Measurements from ENCODE around the gene ISG20L2. TPM values are rescaled to one million over a fixed set of nuclear protein-coding genes. Genes with fewer than 3 reads are reported as not detected.

Gene ISG20L2
- total RNA-seq, 1 donor from 2014 or later = 7.8 TPM

DNA sequence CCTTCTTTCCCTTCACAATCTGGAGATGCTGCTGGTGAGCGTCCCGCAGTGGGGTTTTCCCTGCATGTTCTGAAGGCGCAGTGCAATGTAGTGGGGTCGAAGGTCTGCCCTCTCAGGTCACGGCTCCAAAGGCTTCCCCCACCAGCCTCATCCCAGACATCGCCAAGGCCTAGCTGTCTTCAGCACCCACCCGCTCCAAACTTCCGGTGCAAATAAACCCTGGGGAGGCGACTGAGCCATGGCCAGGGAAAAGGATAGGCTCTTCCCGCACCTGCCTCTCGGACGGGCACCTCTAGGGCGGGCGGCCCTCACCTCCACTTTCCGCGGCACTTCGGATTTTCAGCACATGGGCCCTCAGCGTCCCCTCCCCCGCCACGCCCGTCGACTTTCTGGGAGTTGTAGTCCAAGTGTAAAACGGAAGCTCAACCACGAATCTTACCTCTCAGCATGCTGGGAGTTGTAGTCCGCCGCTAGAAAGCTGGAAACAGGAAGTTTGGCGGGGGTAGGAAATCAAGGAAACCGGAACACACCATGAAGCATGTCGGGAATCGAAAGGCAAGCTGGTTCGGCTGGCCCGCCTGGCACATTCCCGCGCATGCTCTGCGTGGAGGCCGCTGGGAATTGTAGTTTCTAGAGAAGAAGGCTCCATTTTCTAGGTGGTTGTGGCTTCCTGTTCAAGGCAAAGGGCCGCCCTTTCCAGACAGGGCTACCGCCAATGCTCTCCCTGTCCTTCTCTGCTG is 12.3 kb upstream of the ISG20L2 start, which contains the start of gene MRPL24:
Gene MRPL24, minus strand, starts transcription at position 348 of the 740 bp plus-strand sequence. CDS start 2,384 bp downstream, outside the sequence.
- DNase-seq = peak; percentile 100

DNA sequence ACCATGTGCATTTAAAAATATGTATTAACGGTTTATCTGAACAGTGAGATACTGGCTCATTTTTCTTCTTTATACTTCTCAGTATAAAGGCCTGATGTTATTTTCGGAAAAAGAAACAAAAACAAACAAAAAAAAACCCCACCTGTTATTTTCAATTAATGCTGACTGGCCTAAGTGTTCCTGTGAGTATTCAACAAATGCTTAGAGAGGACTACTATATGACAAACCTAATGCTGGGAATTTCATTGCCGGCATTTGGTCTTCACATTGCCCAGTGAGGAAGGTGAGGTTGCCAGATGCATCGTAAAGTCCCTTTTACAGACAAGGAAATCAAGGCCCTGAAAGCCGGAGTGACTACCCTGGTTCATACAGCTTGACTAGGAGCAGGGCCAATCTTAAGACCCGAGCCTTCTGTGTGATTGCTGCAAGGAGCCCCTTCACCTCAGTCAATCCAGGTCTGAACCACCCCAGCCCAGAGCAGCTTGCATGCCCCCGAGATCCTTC is 11.7 kb upstream of the ISG20L2 start:
- no peak for DNase-seq

DNA sequence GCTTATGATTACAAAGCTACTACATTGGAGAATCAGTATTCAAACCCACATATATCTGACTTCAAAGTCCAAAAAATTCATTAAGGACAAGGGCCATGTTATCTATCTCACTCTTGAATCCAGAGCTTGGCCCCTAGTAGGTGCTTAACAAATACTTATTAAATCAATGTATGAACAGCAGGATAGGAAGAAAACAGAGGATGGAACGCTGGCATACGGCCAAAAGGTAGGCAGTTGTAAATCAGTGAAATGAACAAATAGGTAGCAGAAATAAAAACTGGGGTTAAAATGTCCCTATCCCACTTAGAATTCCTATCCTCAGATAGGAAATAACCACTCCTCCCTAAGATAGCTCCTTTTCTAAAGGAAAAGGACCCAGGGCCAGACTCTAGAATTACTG is 10.3 kb upstream of the ISG20L2 start:
- no peak for DNase-seq

DNA sequence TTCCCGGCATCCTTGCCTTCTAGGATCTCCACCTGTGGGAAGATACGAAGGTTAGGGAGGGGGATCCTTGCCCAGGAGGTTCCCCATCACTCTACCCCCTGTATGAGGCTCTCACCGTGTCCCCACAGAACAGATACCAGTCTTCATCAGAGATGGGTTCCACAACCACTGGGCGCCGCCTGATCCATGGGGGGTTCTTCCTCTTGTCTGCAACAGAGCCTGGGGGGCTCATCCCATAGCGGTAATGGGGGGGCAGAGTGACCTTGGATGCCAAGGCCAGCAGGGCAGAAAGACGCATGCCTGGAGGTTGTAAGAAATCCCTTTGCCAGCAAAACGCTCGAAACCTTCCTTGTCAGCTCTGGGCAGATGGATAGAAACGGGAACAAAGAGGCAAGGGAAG is 9.8 kb upstream of the ISG20L2 start:
- no peak for DNase-seq

DNA sequence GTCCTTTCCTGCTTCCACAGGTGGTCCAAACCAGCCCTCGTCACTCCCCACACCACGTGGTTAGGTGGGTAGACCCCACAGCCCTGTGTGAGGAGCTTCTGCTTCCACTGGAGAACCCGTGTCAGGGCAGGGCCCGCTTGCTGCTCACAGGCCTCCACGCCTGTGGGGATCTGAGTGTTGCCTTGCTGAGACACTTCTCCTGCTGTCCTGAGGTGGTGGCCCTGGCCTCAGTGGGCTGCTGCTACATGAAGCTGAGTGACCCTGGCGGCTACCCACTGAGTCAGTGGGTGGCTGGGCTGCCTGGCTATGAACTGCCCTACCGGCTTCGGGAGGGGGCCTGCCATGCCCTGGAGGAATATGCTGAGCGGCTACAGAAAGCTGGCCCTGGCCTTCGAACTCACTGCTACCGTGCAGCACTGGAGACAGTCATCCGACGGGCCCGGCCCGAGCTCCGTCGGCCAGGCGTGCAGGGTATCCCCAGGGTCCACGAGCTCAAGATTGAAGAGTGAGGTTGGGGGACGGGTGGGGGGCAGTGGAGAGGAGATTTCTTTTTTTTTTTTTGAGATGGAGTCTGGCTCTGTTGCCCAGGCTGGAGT is 5.5 kb upstream of the ISG20L2 start:
- no peak for DNase-seq

DNA sequence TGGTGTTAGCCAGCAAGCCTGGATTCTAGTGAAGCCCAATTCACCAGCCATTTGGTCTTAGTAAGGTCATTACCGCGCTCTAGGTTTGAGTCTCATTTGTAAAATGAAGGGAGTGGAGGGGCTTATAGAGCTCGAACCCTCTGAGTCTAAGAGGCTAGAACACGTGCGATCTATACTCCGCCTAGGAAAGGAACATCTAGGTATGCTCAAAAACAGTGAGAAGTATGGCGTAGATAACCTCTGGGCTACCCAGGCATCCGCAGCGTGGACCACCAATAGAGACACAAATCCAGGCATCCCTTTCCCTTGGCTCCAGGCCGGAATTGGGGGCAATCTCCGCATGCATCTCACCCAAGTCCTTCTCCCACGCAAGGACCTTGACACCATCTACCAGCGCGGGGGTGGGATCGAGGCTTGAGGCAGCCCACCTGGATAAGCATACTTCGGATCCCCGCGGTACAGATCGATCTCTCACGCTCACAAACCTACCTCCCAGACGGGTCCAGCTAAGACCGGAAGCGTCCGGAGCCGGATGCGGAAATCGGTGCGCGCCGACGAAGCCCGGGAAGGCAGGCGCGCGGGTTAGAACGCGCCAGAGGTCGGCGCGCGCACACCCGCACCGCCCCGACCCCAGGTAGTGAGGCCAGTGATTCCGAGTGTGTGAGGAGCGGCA is 504 bp downstream of the ISG20L2 start, which contains the start of gene METTL25B:
Gene METTL25B, plus strand, starts transcription at position 544 of the 673 bp plus-strand sequence. CDS start 636 bp downstream, outside the sequence.
- peak; percentile 88 for DNase-seq

DNA sequence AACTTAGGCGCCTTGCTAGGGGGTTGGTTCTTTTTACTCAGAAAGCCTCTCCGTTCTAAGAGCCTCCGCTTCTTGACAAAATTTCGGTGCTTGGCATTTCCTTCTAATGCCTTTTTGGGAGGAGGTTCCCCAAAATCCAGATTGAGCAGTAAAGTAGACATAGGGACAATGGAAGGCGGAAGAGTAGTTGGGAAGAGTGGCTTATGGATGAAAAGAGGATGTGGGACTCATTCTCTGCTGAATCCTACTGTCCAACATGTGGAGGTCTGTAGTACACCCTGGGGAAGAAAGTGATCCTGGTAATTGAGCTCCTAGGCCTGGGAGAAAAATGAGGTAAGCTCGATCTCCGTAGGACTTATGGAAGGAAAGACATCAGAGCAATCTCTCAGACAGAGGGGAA is 1.1 kb downstream of the ISG20L2 start:
- no peak for DNase-seq

DNA sequence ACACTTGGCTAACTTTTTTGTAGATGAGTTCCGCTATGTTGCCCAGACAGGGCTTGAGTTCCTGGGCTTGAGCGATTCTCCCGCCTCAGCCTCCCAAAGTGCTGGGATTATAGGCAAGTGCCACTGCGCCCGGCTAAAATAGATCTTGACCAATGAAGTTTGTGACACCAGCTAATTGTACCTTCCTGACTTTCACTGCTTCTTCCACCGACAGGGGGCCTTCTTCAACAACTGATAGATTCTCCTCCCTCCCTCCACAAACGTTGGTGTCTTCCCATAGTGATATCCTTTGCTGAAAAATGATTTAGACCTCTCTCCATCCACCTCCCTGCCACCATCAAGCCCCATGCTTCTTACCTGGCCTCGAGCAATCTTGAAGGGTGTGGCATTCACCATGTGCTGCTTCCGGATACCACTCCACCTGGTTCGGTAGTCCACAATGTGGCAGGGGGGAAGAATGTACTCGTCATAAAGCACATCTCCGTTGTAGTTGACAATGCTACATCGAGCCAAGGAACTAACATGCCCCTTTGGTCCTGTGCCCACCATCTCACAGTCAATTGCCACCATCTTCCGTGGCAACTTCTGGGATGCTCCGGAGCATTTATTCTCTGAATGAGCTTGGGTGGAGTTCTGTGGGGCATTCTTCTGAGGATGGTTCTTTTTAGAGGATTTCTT is 1.9 kb downstream of the ISG20L2 start:
- peak; percentile 67 for DNase-seq

DNA sequence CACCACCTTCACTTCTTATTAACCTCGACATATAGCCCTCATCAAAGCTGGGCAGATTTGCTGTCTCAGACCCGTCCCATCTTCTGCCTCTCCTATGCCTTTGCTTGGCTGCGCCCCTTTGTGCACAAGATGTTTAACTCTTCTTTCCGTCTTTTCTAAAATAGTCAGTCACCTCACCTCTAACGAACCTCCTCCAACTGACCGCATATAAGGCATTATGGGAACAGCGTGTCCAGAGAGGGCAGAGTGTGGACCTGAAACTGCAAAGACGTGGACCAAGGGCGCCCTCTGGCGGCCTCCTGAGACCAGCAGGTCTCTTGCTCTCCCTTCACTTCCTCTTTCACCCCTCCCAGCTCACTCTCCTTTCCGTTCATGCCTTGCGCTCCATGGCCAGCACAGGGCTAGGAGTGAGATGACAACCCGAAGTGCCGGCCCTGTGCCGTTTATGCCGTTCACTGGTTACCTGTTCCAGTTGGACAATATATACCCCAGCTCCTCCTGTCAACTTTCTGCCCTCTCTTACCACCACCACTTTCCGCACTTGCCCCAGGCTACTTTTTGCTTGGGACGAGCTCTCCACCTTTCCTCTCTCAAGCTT is 2.8 kb downstream of the ISG20L2 start:
- peak; percentile 95 for DNase-seq

DNA sequence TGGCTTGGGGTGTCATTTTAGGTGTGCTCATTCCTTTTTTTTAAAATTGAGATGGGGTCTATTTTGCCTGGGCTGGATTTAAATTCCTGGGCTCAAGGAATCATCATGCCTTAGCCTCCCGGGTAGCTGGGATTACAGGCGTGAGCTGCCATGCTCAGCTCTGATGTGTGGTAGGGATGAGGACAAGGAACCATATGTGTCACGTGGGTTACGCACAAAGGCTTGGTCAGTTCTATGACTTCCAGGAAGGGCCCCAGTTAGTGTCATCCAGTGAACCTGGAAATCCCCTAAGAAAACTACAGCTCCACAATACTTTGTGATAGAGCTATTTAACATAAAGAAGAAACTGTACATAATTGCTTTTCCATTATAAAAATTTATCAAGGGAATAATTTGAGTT is 7.0 kb downstream of the ISG20L2 start:
- DNase-seq = no peak

DNA sequence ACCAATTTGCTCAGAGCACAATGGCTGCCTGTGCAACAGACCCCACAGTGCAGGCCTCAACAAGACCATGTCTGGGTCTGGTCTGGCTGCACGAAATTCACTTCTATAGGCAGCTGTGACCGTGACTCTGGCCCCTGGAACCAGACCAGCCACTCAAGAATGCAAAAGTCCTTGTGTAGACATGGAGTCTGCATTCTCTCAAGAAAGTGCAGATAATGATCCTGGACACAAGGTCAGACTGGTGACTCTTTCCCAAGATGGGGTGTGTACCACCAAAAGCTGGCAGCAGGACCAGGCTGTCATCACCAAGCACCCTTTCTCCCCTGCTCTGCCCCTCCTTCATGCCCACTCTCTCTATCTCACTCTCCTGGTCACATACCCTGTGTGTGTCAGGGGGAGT is 7.4 kb downstream of the ISG20L2 start:
- no peak for DNase-seq

DNA sequence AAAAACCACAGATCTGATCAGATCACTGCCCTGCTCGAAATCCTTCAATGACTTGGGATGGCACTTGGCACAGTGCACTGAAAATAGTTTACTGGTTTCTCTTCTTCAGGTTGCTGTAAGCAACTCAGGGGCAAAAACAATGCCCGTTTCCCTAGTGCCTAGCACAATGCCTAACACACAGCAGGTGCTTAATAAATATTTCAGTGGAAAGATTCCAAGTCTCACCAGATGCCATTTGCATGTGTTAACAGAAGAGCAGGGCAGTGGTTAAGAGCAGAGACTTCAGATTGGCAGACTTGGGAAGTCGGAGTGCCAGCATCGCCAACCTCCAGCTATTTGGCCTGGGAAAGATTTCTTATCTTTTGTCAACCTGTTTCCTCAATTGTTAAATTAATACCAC is 11.2 kb downstream of the ISG20L2 start:
- DNase-seq = no peak

DNA sequence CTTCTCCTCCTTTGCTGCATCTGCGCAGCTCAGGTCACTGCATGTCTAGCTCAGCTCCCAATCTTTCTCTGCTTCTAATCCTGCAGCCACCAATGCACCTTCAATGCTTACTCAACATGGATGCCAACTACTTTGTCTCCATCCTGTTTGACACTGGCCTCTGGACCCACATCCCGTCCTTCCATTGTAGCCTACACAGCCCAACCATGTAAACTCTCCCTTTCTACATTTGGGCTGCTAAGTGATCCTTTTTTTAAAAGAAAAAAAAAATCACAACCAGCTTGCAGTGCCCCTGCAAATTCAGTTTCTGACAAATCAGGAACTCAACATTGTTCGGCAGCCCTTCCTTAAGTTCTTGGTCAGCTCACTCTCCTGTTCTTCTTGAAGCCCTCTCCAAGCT is 13.7 kb downstream of the ISG20L2 start:
- no peak for DNase-seq

DNA sequence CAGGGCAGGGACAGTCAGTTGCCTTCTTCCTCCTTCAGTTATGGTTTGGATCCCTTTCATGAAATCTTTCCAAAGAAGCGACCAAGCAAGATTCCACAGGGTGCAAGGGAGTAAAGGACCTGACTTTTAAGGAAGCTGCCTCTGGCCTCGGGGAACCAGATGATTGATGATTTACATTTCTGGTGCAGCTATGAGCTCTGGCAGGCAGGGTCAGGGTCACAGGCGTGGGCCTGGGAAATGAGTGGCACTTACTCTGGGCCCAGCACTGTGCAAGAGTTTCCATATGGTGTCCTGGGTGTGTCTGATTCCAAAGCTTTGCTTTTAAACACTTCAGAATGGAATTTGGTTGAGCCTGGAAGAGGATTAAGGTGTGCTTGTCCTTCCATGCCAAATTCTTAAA is 15.9 kb downstream of the ISG20L2 start:
- no peak for DNase-seq

DNA sequence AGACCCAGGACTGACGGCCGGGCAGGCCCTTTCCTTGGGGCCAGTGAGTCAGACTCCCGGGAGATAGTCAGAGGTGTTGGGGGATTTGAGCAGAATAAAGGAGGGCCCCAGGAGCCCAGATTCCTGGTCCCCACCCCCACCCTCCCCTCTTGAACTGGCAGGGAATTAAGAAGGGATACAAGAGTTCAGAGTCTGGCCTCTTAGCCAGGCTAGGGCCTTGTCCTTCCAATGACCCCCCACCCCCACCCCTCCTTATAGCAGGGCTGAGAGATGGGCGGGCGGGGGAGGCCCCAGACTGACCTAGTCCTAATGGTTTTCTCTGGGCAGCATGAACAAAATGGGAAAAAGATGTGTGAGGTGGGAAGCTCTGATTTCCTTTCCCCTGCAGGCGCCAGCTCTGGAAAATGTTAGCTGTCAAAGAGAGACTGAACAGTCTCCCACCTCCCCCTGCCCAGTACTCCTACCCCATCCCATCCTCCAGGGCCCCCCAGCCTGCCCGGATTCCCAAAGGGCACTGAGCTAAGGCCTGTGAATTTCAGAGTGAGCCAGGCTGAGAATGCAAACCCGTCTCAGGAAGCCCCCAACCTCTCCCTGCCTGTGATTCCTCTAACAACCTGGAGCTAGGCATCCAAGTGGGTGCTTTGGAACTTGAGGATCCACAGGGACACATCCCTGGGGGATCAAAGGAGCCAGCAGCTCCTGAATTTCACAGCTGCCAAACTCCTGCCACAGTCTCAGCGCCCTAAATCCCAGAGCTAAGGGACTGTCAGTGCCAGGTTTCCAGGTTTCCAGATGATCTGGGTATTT is 17.4 kb downstream of the ISG20L2 start:
- DNase-seq = peak; percentile 85

DNA sequence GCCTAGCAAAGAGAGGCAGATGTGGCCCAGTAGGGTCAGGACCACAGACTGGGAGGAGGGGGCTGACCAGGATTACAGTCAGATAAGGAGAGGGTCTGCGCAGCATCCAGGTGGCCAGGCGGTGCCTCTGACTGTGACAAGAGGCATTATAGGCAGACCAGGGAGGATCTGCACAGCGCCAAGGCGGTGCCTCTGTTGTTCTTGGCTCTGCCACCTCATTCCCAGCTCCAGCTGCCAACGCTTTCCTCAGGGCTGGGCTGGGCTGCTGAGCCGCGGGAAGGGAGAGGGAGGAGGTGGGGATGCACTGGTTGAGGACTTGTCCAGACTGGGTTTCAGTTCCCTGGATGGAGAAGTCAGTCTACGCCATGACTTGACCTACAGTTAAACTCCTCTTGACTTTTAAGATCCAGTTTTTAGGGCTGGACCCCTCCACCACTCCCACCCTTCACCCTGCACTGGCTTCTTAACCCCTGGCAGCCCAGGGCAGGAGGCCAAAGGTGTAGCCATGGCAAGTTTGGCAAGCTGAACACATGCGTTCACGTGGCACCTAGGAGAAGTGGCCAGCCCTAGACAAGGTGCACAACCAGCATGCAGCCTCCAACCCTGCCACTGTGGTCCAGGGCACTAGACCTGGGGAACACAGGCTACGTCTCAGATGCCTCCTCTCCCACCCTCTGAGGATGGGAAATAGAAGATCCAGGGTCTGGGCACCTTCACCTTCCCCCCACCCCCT is 18.6 kb downstream of the ISG20L2 start:
- peak; percentile 89 for DNase-seq

DNA sequence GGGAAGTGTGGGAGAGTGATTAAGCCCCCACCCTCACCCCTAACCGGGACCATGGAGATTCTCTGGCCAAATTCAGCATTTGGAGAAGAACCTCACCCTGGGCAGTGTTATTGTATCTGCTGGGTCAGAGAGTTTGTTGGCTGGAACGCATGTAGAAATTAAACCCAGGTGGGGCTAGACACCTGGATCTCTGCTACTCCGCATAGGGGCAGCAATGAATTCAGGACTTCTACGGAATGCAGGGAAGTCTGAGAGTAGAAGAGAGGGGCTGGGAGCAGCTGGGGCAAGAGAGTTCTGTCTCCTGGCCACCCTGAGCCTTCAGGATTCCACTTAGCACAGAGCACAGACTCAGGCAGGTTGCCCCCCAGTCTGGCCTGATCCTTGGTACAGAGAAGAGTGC is 19.5 kb downstream of the ISG20L2 start:
- peak; percentile 35 for DNase-seq

DNA sequence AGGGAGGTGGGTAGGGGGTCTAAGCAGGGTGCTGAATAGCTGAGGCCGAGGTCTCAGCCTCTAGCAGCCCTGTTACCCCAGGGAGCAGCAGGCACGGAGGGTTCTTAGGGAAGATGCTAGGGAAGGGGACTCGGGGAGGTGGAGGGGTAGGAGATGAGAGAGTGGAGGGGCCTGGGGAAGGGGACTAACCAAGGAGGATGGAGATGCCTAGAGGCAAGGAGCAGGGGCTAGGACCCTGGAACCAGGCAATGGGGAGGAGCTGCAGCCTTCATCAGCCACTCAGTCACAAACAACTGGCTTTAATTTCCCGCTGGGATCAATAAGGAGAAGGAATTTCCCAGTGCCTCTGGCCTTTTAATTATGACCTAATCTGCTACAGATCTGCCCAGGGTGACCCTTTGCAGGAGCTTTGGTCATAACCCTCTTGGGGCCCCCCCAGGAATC is 20.3 kb downstream of the ISG20L2 start:
- peak; percentile 40 for DNase-seq

DNA sequence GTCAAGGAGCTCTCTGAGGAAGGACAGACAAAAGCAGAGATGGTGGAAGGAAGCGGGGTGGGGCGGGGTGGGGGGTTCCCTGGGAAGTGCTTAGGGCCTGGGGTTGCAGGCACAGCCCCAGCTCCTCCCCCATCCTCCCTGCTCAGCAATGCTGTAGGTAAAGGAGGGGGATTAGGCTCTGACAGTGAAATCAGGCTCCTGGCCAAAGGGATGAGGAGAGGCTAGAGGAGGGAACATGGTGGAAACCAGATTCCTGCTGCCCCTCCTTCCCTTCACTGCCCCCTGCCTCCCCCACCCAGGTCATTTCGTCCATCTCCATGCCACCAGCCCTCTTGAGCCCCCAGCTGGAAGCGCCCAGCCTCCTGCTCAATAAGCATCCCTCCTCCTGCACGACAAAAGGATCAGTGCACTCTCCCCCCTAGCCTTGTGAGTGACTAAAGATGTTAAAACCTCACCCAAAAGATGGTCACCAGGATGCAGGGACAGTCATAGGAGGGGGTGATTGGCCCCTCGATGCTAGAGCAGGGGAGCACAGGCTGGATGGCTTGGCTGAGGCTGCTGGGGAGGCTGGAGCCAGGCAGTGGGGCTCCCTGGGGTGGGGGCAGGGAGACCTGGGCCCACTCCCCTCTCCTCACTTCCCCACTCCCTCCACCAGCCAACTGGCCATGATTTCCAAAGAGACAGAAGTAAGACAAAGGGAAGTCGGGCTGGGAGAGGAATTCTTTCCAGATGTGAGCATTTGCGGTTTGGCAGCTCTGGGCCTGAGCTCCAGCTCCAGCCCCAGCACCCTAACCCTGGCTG is 20.9 kb downstream of the ISG20L2 start:
- peak; percentile 88 for DNase-seq

Measured in tongue (tissue), 2 donors.